ENCODE measurements around the gene ZSCAN16. TPM values are rescaled to one million over a fixed set of nuclear protein-coding genes. Genes with fewer than 3 reads are reported as not detected.

Gene ZSCAN16
- total RNA-seq, 1 experiment from 2014 or later, result 4.6 TPM

- Histone ChIP-seq H3K27ac (no peak overlapping the region), H3K4me3 (no peak overlapping the region), H3K4me1 (no peaks in the 10 kb centered on the region), H3K27me3 (no peaks in the 10 kb centered on the region), H3K36me3 (no peaks in the 10 kb centered on the region), H3K9me3 (replicated peaks) (no peaks in the 10 kb centered on the region)
- no peak for DNase-seq
Observed at GRCh38 chr6:28176373-28176772, 52.0 kb downstream of the ZSCAN16 start.

Other genes starting within 250 kb of the ZSCAN16 start
- not detected in 2 replicates for gene OR2B2, start 212.2 kb upstream of the ZSCAN16 start, total RNA-seq (2014; rRNA removed; shearing (Covaris generic))
- not detected in 2 replicates for gene OR2B6, start 167.4 kb upstream of the ZSCAN16 start, total RNA-seq (2014; rRNA removed; shearing (Covaris generic))
- gene ZNF165, start 44.0 kb upstream of the ZSCAN16 start, total RNA-seq (2014; rRNA removed; shearing (Covaris generic)), result 0.53 and 0.68 TPM in 2 replicates
- gene ZKSCAN8, start 17.3 kb downstream of the ZSCAN16 start, total RNA-seq (2014; rRNA removed; shearing (Covaris generic)), result 22.4 and 24.6 TPM in 2 replicates
- 14.0 and 15.5 TPM in 2 replicates for gene ZSCAN9, start 100.7 kb downstream of the ZSCAN16 start, total RNA-seq (2014; rRNA removed; shearing (Covaris generic))
- 4.4 and 4.8 TPM in 2 replicates for gene ZKSCAN4, start 127.7 kb downstream of the ZSCAN16 start, total RNA-seq (2014; rRNA removed; shearing (Covaris generic))
- gene NKAPL, start 134.7 kb downstream of the ZSCAN16 start, total RNA-seq (2014; rRNA removed; shearing (Covaris generic)), result not detected in 2 replicates
- 12.1 and 12.7 TPM in 2 replicates for gene ZSCAN26, start 142.5 kb downstream of the ZSCAN16 start, total RNA-seq (2014; rRNA removed; shearing (Covaris generic))
- 9.7 and 11.2 TPM in 2 replicates for gene PGBD1, start 157.0 kb downstream of the ZSCAN16 start, total RNA-seq (2014; rRNA removed; shearing (Covaris generic))
- 1.9 and 2.6 TPM in 2 replicates for gene ZSCAN31, start 211.5 kb downstream of the ZSCAN16 start, total RNA-seq (2014; rRNA removed; shearing (Covaris generic))
- 3.9 and 4.6 TPM in 2 replicates for gene ZKSCAN3, start 225.3 kb downstream of the ZSCAN16 start, total RNA-seq (2014; rRNA removed; shearing (Covaris generic))